H9 (cell line): ENCODE results near the gene PLEKHN1. TPM values are rescaled to one million over a fixed set of nuclear protein-coding genes. Genes with fewer than 3 reads are reported as not detected.

Experiments
- DNase-seq: peaks from one replicate; pipeline ENCODE4 v3.0.0-alpha.2; 2017
- H2AFZ ChIP-seq: one replicate; pipeline ENCODE4 v1.6.1; 2013; ENCODE audit warnings: mild to moderate bottlenecking, low read length, control low read depth, moderate library complexity
- H2AK5ac ChIP-seq: 2 replicates; pipeline ENCODE4 v1.6.1; 2013; ENCODE audit warnings: low read length, control low read depth, mixed read lengths; ENCODE audit not compliant: insufficient read length
- H2BK120ac ChIP-seq: one replicate; pipeline ENCODE4 v1.6.1; 2013; ENCODE audit warnings: low read depth, mild to moderate bottlenecking, low read length, control low read depth, inconsistent platforms; ENCODE audit not compliant: poor library complexity, severe bottlenecking
- H2BK12ac ChIP-seq: 2 replicates; pipeline ENCODE4 v1.6.1; 2013; ENCODE audit warnings: low read length, control low read depth, mixed read lengths, low read depth; ENCODE audit not compliant: insufficient read length
- H2BK15ac ChIP-seq: 2 replicates; pipeline ENCODE4 v1.6.1; 2013; ENCODE audit warnings: low read depth, low read length, control low read depth
- H2BK20ac ChIP-seq: one replicate; pipeline ENCODE4 v1.6.1; 2013; ENCODE audit warnings: low read depth, mild to moderate bottlenecking, low read length, control low read depth, inconsistent platforms; ENCODE audit not compliant: poor library complexity, severe bottlenecking
- H2BK5ac ChIP-seq: 2 replicates; pipeline ENCODE4 v1.6.1; 2013; ENCODE audit warnings: low read length, control low read depth, mixed read lengths; ENCODE audit not compliant: insufficient read length
- H3K14ac ChIP-seq: 2 replicates; pipeline ENCODE4 v1.6.1; 2013; ENCODE audit warnings: low read length, control low read depth; ENCODE audit not compliant: insufficient read depth
- H3K18ac ChIP-seq: 2 replicates; pipeline ENCODE4 v1.6.1; 2013; ENCODE audit warnings: low read depth, mild to moderate bottlenecking, mixed read lengths, low read length, control low read depth; ENCODE audit not compliant: insufficient read length
- H3K23ac ChIP-seq: 2 replicates; pipeline ENCODE4 v1.6.1; 2013; ENCODE audit warnings: low read length, control low read depth, mixed read lengths, low read depth; ENCODE audit not compliant: insufficient read length
- H3K23me2 ChIP-seq: 2 replicates; pipeline ENCODE4 v1.6.1; 2013; ENCODE audit warnings: low read depth, mild to moderate bottlenecking, mixed read lengths, low read length, control low read depth; ENCODE audit not compliant: insufficient read length, poor library complexity, severe bottlenecking
- H3K27ac ChIP-seq: 2 replicates; pipeline ENCODE4 v1.5.1; 2013; ENCODE audit warnings: low read length, control low read depth, mixed read lengths, low read depth; ENCODE audit not compliant: insufficient read length
- H3K27me3 ChIP-seq: 2 replicates; pipeline ENCODE4 v1.6.1; 2013; ENCODE audit warnings: low read length, control low read depth, inconsistent platforms; ENCODE audit not compliant: insufficient read depth
- H3K4ac ChIP-seq: 2 replicates; pipeline ENCODE4 v1.6.1; 2013; ENCODE audit warnings: low read depth, mild to moderate bottlenecking, control low read depth, inconsistent platforms, low read length, moderate library complexity
- H3K4me1 ChIP-seq: 2 replicates; pipeline ENCODE4 v1.6.1; 2013; ENCODE audit warnings: low read length, control low read depth, inconsistent platforms; ENCODE audit not compliant: insufficient read depth
- H3K4me2 ChIP-seq: 2 replicates; pipeline ENCODE4 v1.6.1; 2013; ENCODE audit warnings: low read length, control low read depth, mixed read lengths; ENCODE audit not compliant: insufficient read length, insufficient read depth
- H3K56ac ChIP-seq: 2 replicates; pipeline ENCODE4 v1.6.1; 2013; ENCODE audit warnings: low read depth, mild to moderate bottlenecking, mixed read lengths, low read length, control low read depth; ENCODE audit not compliant: insufficient read length
- H3K79me1 ChIP-seq: 2 replicates; pipeline ENCODE4 v1.6.1; 2013; ENCODE audit warnings: low read depth, mild to moderate bottlenecking, moderate library complexity, low read length, control low read depth, inconsistent platforms; ENCODE audit not compliant: insufficient read depth, poor library complexity, severe bottlenecking
- H3K79me2 ChIP-seq: 2 replicates; pipeline ENCODE4 v1.6.1; 2013; ENCODE audit warnings: low read length, control low read depth, inconsistent platforms; ENCODE audit not compliant: insufficient read depth
- H3K9ac ChIP-seq: 2 replicates; pipeline ENCODE4 v1.6.1; 2013; ENCODE audit warnings: low read length, control low read depth, mixed read lengths; ENCODE audit not compliant: insufficient read length; ENCODE audit errors: extremely low read depth
- H3K9me3 ChIP-seq: one replicate; pipeline ENCODE4 v1.6.1; 2013; ENCODE audit warnings: low read depth, low read length, inconsistent platforms; ENCODE audit not compliant: control insufficient read depth
- H3T11ph ChIP-seq: one replicate; pipeline ENCODE4 v1.6.1; 2013; ENCODE audit warnings: mild to moderate bottlenecking, low read length, control low read depth, inconsistent platforms
- H4K20me1 ChIP-seq: one replicate; pipeline ENCODE4 v1.6.1; 2013; ENCODE audit not compliant: control insufficient read depth, insufficient read length, insufficient read depth
- H4K5ac ChIP-seq: 2 replicates; pipeline ENCODE4 v1.6.1; 2013; ENCODE audit warnings: low read depth, mild to moderate bottlenecking, mixed read lengths, low read length, control low read depth; ENCODE audit not compliant: insufficient read length
- H4K8ac ChIP-seq: replicated peaks from 2 replicates; pipeline ENCODE4 v1.6.1; 2013; ENCODE audit warnings: low read length, control low read depth, mixed read lengths, low read depth; ENCODE audit not compliant: insufficient read length
- H4K91ac ChIP-seq: 2 replicates; pipeline ENCODE4 v1.6.1; 2013; ENCODE audit warnings: low read depth, mild to moderate bottlenecking, moderate library complexity, mixed read lengths, low read length, control low read depth; ENCODE audit not compliant: insufficient read length
- H3K27ac Mint-ChIP-seq, 3 experiments: 2 replicates in 2 of 3; 3 replicates in 1 of 3; pipeline ENCODE4 v1.8.0; 2020 to 2021; ENCODE audit warnings: mixed read lengths in 3 of 3, mild to moderate bottlenecking in 1 of 3, moderate library complexity in 1 of 3
- H3K27me3 Mint-ChIP-seq: 2 replicates; pipeline ENCODE4 v1.8.0; 2021; ENCODE audit warnings: low read depth, mild to moderate bottlenecking, moderate library complexity, mixed read lengths
- H3K36me3 Mint-ChIP-seq, 3 experiments: 2 replicates in 2 of 3; 3 replicates in 1 of 3; pipeline ENCODE4 v1.8.0; 2020 to 2021; ENCODE audit warnings: low read depth in 3 of 3, mixed read lengths in 3 of 3; ENCODE audit not compliant: insufficient read depth in 1 of 3
- H3K4me1 Mint-ChIP-seq, 2 experiments: 2 replicates each; pipeline ENCODE4 v1.8.0; 2020; ENCODE audit warnings: mixed read lengths in 2 of 2
- H3K4me3 Mint-ChIP-seq, 2 experiments: 2 replicates in 1 of 2; 3 replicates in 1 of 2; pipeline ENCODE4 v1.8.0; 2020 to 2021; ENCODE audit warnings: mild to moderate bottlenecking in 2 of 2, mixed read lengths in 2 of 2, moderate library complexity in 1 of 2
- H3K9me3 Mint-ChIP-seq, 2 experiments: 2 replicates in 1 of 2; 3 replicates in 1 of 2; pipeline ENCODE4 v1.8.0; 2020; ENCODE audit warnings: mild to moderate bottlenecking in 2 of 2, mixed read lengths in 2 of 2, moderate library complexity in 1 of 2
- WGBS: extraction: QIAGEN DNeasy Blood & Tissue Kit; methylation state at CpG from one replicate; pipeline ENCODE4 v1.1.7; 2013; ENCODE audit warnings: missing lambda C conversion rate, low lambda C conversion rate, mixed read lengths; ENCODE audit not compliant: insufficient read length; ENCODE audit errors: extremely low coverage; 5-methylcytosine and 5-hydroxymethylcytosine counted together
- total RNA-seq: library from RNA; stranded (reverse); gene quantifications from 2 replicates; pipeline ENCODE4 v1.2.1, GENCODE V29; 2021
- TF ChIP-seq, protein P1 (sequence below): fragments of 200-600 bp; sonication (generic); conservative IDR thresholded peaks from 3 replicates; pipeline ENCODE4 v1.8.0; 2021; ENCODE audit warnings: antibody characterized with exemption, mild to moderate bottlenecking

Gene PLEKHN1
- total RNA-seq, 1 experiment from 2014 or later: 3.0 TPM

DNA sequence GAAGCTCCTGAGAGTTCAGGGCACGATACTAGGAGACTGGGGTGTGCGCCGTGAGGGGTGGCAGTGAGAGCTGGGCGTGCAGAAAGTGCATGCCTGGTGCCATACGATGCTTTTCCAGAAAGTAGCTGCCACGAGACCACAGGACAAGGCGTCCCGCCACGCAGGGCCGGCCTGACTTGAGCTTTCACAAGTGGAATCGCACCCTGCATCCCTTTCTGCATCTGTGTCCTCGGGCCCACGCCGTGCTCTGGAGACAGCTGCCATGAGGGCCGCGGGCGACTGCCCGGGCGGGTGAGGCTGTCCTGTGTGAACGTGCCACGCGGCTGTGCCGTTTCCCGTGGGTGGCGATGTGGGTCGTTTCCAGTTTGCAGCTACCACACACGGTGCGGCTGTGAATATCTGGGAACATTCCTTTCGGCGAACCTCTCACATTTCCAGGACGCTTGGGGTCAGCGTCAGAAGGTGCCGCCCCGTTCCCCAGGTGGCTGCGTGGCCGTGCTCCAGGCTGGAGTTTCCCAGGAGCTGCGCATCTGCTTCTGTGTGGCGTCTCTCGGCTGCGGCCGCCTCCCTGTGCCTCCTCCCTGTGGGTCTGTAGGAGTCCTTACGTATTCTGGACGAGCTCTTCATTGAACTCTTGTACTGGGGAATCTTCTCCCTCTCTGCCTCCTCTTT is 16.6 kb downstream of the PLEKHN1 start:
- Histone ChIP-seq H4K20me1 (no peaks in the 10 kb centered on the region), H3K9ac (no peak overlapping the region), H3K18ac (no peak overlapping the region), H3K79me1 (no peaks in the 10 kb centered on the region), H3K79me2 (no peaks in the 10 kb centered on the region), H4K8ac (no peak overlapping the region), H2BK12ac (no peak overlapping the region), H4K5ac (no peak overlapping the region), H3K4ac (no peak overlapping the region), H3K23me2 (no peaks in the 10 kb centered on the region), H2AK5ac (no peak overlapping the region), H3K56ac (no peak overlapping the region), H3K4me2 (no peak overlapping the region), H2BK5ac (no peak overlapping the region), H3K23ac (no peak overlapping the region), H3K14ac (no peak overlapping the region), H3K4me1 (no peaks in the 10 kb centered on the region), H2AFZ (no peak overlapping the region), H4K91ac (no peak overlapping the region), H3K27me3 (peaks cover 2% of the 10 kb centered on the region; the same call in 1 of the 2 replicates), H3T11ph (no peak overlapping the region), H2BK20ac (no peak overlapping the region), H3K27ac (no peak overlapping the region), H2BK120ac (no peak overlapping the region), H2BK15ac (no peak overlapping the region), H3K9me3 (no peaks in the 10 kb centered on the region)
- 0 out of 4 replicates have a peak, but pooled peaks cover 0 to 4% of the 10 kb centered on the region in 2 experiments for H3K4me1 Mint-ChIP-seq
- H3K9me3 Mint-ChIP-seq: peaks cover 4 to 6% of the 10 kb centered on the region in 2 experiments
- H3K36me3 Mint-ChIP-seq: peaks cover 0 to 5% (median 4%) of the 10 kb centered on the region in 3 experiments; a peak in 4 of 7 replicates
- H3K27me3 Mint-ChIP-seq: peaks cover 83% of the 10 kb centered on the region
- no CpG with 5 or more reads among the region's 43 CpGs for WGBS
- TF ChIP-seq, protein P1, sequence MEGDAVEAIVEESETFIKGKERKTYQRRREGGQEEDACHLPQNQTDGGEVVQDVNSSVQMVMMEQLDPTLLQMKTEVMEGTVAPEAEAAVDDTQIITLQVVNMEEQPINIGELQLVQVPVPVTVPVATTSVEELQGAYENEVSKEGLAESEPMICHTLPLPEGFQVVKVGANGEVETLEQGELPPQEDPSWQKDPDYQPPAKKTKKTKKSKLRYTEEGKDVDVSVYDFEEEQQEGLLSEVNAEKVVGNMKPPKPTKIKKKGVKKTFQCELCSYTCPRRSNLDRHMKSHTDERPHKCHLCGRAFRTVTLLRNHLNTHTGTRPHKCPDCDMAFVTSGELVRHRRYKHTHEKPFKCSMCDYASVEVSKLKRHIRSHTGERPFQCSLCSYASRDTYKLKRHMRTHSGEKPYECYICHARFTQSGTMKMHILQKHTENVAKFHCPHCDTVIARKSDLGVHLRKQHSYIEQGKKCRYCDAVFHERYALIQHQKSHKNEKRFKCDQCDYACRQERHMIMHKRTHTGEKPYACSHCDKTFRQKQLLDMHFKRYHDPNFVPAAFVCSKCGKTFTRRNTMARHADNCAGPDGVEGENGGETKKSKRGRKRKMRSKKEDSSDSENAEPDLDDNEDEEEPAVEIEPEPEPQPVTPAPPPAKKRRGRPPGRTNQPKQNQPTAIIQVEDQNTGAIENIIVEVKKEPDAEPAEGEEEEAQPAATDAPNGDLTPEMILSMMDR: no peak
- H3K27ac Mint-ChIP-seq: no peak overlapping the region
- DNase-seq: no peak
- no peak overlapping the region for H3K4me3 Mint-ChIP-seq
